ENCODE data around the gene KCNK17.
"Not testable (repeated sequence)": the region's sequence is repeated elsewhere in the genome, so short reads cannot be mapped to it uniquely, and the experiment has no call there.

KCNK17 gene

DNA sequence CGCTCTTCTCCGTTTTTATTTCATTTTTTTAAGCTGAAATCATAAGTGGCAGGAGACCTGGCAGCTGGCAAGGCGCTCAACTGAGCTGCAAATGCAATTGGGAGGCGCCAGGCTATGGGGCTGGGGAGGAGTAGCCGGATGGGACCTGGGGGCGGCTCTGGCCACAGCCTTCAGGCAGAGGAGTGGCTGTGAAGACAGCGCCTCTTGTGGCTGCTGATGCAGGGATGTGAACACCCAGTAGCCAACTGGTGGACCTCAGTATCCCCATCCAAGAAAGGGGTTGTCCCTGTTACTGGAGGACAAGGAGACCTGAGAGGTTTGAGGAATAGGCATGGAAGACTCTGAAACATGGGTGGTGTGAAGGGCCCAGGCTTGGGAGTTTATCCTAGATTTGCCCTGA, 12.6 kb downstream of the KCNK17 start:
- no peak for FAIRE-seq

- FAIRE-seq, result no peak
These were observed 13.5 kb downstream of the KCNK17 start for GRCh38 chr6:39300739-39301138.

GRCh38 chr6:39298061-39298460, 16.2 kb downstream of the KCNK17 start:
- no peak for FAIRE-seq

- no peak for FAIRE-seq
These were observed 17.2 kb downstream of the KCNK17 start for GRCh38 chr6:39296745-39297640.

- FAIRE-seq, result no peak
These were observed 18.6 kb downstream of the KCNK17 start for GRCh38 chr6:39295611-39296011.

GRCh38 chr6:39294899-39295298, 19.3 kb downstream of the KCNK17 start:
- no peak for FAIRE-seq

DNA sequence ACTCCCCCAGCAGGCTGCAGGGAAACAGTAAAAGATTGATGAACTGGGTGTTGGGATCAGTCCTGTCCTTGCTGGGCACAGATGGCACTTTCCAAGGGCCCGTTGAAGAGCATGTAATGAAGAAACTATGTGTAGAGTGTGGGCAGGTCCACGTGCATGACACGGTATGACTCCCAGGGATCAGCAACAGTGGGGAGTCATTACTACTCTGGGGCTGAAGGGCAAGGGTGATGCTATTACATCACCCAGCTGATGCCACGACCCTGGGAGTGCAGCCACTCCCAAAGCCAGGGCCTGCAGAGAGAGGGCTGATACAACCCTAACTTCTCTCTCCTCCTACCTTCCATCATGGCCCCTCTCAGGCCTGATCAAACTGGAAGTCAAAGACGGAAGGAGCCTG, 20.1 kb downstream of the KCNK17 start:
- FAIRE-seq, result no peak

- no peak for FAIRE-seq
These were observed 21.6 kb downstream of the KCNK17 start for GRCh38 chr6:39292637-39293036.

DNA sequence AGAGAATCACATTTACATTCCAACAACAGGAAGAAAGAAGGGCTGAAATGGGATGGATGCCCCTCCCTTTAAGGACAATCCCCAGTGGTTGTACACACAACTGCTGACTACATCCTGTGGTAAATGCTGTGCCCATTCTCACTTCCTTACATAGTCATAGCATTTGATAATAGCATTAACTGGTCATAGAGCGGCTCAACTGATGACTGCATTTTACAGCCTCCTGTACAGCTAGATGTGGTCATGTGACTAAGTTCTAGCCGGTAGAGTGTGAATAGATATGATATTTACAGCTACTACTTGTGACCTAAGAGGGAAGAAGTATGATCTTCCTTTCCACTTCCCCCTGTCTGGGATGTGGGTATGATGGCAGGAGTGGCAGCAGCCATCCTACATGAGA, 24.7 kb downstream of the KCNK17 start:
- FAIRE-seq, result no peak

DNA sequence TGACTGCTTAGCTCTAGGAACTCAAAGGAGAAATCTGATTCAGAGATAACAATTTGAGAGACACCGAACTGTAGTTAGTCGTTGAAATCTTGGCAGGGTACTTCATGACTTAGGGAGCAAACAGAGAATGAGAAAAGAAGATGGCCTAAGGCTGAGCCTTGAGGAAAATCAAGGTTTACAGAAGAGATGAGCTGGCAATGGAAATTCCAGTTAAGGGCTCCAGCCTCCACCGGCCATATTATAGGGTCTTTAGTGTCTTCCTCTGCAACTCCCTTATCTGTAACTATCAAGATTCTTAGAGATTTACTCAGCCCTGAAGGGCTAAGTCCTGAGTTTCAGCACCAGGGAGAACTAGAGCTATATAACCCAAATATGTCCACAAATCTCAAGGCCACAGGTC, 26.6 kb downstream of the KCNK17 start:
- FAIRE-seq, result no peak

- FAIRE-seq, result not testable (repeated sequence)
These were observed 27.6 kb downstream of the KCNK17 start for GRCh38 chr6:39286596-39286995.

GRCh38 chr6:39282774-39283173, 31.4 kb downstream of the KCNK17 start:
- no peak for FAIRE-seq

DNA sequence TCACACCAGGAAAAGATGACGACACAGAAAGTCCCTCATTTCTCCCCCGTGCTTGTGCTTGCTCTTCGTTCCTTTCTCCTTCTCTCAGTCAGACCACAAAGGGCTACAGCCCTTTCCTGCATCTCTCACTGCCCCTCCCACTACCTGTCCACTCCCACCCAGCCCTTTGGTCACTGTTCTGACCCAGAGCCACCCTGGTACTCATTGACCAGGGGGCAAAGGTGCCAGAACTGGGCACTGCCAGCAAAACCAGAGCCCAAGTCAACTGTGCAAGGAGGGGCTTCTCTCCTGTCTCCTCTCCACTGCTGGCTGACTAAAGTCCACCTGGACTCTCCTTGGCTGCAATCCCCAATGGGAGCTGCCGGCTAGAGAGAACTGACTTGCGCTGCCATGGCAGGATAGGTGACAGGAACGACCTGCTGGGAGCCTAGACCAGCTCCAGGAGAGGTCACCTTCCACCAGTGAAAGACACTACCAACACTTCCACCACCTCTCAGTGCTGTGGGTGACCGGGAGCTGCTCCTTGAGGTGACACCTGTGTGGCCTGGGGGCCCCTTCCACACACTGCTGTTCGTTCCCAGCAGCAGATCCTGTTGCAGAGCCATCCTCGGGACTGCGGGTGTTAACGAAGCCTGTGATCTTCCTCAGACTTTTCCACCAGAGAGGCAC, 32.8 kb downstream of the KCNK17 start:
- no peak for FAIRE-seq

DNA sequence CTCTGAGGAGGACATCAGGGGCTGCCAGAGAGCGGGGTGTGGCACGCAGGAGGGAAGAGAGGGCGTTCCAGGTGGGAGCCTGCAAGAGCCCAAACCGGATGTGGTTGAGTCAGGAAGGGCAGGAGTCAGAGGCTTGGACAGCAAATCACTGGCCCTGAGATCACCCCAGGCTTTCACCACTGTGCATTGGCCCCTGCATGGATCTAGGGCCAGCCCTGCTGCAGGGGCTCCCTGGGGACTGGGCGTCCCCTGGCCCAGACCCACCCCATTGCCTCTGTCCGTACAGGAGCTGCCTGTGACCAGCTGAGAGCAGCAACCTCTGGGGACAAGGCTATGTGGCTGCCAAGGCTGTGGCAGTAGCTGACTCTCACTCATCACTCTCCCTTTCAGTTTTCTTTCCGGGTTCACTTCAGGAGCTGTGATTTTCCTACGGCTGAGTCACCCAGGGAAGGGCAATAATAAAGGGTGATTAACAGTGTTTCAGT, 33.9 kb downstream of the KCNK17 start:
- FAIRE-seq, result no peak

- FAIRE-seq, result no peak
These were observed 34.7 kb downstream of the KCNK17 start for GRCh38 chr6:39279539-39279938.

DNA sequence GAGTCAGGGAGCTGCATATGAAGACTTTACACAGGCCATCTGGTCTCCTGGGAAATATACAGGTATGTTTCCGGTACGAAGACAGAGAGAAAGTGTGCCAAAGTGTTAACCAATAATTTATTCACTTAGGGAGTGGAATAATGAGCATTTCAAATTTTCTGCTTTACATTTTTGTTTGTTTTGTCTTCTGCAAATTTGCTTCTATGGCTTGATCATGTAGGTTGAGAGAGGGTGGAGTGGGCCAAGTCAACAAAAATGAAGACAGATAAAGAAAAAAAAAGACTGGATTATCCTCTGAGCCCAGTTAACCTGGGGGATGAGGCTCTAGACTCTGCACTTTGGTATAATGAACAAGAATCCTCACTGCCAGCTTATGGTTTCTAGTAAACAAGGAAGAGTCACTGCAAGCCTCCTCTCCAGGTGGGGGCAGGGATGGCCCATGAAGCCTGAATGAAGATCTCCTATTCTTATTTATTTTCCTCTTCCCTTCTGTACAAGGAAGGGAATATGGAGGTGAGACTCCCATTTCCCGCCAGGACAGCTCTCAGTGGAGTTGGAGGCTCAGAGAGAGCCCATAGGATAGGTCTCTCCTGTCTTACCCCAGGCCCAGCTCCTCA, 37.7 kb downstream of the KCNK17 start:
- FAIRE-seq, result no peak

DNA sequence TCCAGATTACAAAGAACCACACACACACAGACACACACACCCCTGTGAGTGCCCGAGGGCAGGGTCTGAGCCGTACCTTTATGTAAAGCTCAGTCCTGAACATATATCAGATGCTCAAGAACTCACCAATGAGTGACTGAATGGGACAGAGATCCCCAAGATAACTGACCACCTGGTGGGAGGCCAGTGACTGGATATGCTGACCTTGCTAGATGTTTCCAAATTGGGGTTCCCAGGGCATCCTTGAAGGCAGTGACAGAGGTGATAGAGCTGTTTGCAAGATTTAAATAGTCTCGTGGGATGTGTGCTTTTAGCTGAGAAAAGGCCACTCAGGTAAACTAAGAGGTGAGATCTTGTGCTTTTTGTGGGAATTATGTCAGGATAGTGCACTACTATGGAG, 39.3 kb downstream of the KCNK17 start:
- no peak for FAIRE-seq

DNA sequence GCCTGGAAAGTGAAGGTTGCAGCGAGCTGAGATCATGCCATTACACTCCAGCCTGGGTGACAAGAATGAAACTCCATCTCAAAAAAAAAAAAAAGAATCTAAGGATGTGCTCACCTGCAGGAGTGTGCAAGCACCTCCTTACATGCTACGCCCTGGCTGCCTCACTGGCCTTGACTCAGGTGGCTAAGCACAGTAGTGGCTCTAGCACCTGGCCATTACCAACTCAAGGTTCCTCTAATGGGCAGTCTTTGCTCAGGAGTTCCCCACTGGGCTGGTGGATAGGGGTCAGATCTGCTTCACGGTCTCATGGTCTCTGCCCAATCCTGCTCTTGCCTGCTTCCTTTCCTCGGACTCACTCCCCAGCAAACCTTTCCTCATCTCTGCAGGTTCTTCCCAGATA, 39.7 kb downstream of the KCNK17 start:
- FAIRE-seq, result no peak

DNA sequence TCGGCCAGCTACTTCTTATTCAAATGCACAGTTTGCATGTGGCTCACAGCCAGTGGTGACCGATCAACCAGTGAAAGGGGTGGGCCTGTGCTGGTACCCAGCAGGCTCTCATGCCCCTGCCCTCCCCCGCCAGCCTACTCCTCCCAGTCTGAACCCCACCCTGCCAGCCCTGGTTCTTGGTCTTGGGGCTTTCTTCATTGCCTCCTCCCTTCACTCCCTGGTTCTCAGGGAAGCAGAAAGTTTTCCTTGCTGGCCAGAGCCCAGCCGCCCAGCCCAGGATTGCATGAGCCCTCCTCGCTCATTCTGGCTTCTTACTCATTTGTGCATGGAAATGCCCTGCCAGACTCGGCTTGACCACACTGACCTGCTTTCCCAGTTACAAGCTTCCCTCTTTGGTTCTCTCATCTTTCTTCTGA, 40.8 kb downstream of the KCNK17 start:
- FAIRE-seq, result no peak

DNA sequence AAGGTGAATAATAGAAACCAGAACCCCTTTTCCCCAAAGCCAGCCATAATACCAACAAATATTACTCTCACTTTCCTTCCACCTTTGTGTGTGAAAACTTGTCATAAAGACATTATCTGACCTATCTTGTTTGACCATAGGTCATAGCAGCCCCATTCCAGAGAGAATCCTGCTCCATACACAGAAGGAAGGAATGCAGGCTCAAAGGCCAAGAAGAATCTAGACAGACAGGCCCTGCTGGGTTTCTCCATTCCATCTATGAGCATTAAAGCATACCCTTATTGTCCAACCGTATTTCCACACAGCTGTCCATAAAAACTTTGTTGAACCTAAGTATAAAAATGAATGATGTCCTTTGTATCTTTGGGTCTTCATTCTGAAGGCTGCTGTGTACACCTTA, 44.3 kb downstream of the KCNK17 start:
- FAIRE-seq, result no peak

- FAIRE-seq, result no peak
These were observed 45.5 kb downstream of the KCNK17 start for GRCh38 chr6:39268721-39269120.

DNA sequence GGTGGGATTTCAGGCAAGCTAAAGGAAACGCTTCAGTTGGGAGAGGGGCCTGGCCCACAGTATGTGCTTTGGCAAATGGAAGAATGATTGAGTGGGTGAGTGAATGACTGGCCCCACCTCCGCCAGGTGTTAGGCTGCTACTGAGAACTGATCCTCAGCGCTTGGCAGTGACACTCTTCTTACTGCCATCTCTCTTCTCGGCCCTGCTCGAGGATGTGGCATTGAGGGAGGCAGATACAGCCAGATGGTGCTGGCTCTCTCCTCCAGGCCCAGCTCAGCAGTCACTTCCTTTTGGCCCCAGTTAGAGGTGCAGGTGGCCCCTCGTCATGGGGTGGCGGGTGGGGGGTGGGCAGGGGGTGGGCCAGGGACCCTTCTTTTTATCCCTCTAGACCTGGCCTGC, 46.0 kb downstream of the KCNK17 start:
- no peak for FAIRE-seq

DNA sequence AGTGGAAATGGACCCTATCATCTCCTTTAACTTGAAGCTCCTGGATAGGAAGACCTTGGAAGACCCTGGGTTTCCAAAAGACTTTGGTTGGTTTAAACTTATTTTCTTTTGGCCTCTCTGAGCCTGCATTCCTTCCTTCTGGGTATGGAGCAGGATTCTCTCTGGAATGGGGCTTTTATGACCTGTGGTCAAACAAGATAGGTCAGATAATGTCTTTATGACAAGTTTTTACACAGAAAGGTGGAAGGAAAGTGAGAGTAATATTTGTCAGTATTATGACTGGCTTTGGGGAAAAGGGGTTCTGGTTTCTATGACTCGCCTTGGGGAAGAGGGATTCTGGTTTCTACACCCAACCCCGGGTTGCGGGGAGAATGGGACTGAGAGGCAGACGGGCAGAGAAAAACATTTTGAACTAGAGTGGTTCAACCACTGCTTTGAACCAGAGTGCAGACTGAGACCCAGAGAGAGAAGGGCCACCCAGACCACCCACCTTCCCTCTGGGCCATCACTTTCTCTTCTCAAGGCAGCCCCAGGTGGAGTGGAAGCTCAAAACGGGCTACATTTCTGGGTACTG, 47.4 kb downstream of the KCNK17 start:
- FAIRE-seq, result no peak
